NCI-H2107 (cell line): ENCODE data around the gene HDAC10.

Source experiments
- DNase-seq: peaks from one replicate; lab custom pipeline; 2025; lab: John Stamatoyannopoulos, UW

Gene HDAC10

DNA sequence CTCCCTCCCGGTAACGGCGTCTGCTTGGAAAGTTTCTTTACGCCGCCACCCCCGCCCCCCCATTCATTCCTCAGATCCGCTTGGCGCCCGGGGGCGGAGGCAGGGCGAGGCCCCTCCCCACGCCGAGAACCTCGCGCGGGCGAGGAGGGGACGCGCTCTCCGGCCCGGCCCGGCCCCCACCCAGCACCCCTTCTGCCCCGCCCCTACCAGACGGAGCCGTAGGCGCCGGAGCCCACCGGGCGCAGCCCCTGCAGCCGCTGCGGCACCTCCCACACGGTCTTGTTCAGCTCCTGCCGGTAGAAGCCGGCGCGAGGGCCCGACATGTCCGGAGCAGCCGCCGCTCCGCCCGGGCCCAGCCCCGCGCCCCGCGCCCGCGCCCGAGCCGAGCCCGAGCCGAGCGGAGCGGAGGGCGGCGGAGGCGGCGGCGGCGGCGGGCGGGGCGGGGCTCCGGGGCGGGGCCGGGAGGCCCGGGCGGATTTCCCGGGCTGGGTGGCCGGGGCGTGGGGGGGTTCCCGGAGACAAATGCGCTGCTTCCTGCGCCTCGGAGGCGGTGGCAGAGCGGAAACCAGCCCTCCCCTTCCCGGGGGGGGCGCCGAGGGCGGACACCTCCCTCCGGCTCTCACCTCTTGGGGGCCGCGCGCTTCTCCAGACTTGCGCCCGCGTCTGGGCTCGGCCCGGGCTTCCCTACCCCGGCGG lies 19.1 kb upstream of the HDAC10 start, which contains the start of gene MAPK11:
Gene MAPK11 (minus strand): TSS at position 411 of the 696 bp plus-strand sequence. CDS start 88 bp downstream, at position 323.
- no peak for DNase-seq

DNA sequence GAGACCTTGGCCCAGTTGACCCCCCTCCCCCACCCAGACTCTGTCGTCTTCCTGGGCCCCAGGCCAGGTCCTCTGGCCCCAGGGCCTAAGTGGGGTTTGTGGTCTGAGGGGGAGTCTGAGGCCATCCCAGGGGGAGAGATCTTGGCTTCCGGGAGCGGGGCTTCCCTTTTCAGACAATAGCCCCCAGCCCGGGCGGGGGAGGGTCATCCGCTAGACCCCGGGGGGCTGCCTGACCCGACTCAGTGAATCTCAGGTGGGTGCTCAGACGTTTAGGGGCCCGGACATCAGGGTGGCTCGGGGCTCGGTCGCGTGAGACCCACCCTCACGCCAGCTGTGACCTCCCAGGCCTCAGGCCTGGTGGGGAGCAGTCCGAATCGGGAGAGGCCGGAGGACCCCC lies 18.5 kb upstream of the HDAC10 start:
- DNase-seq = no peak

DNA sequence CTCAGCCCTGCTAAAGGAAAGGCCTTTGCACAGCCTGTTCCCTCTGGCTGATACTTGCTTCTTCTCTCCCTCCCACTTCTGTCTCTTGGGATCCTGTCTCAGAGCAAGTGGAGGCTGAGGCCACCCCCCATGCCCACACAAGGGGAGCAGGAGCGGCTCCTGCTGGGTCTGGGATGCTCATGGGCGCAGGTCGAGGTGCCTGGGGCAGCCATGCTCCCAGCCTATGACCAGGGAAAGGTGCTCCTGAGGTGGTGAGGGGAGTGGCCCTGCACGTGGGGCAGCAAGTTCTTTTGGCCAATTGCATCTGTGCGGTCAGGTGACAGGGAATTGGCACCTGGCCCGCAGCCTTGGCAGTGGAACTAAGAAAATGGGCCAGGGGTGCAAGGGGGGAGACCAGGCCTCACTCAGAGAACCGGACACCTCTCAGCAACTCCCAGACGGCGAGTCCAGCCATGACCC lies 17.6 kb upstream of the HDAC10 start:
- no peak for DNase-seq

DNA sequence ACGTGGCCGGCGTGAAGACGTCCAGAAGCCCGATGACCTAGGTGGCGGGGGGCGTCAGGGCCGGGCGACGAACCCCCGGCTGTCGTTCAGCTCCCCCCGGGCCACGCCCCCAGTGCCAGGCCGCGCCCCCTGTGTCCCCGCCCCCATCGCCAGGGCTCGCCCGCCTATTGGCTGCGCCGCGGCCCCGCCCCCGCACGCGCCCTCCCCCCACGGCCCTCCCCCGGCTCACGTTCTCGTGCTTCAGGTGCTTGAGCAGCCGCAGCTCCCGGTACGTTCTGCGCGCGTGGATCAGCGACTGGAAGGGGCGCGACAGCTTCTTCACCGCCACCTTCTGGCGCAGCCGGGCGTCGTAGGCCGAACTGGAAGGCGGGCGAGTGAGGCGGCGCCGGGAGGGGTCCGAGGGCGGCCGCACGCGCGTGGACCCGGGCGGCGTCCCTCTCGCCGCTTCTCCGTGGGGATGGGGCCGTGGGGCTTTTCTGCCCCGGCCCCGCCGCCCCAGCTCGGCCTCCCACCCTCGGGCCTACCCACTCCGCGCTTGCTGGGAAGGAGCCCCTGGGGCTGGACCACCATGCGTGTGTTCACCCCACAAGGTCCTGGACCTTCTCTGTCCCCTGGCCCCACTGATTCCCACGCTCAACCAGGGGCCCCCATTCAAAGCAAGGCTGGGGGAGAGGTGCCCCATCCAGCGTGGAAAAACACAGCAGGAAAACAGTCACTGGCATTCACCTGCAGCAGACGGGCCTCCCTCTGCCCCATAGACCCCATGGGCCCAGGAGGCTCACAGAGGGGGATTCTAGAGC lies 16.7 kb upstream of the HDAC10 start:
- no peak for DNase-seq

DNA sequence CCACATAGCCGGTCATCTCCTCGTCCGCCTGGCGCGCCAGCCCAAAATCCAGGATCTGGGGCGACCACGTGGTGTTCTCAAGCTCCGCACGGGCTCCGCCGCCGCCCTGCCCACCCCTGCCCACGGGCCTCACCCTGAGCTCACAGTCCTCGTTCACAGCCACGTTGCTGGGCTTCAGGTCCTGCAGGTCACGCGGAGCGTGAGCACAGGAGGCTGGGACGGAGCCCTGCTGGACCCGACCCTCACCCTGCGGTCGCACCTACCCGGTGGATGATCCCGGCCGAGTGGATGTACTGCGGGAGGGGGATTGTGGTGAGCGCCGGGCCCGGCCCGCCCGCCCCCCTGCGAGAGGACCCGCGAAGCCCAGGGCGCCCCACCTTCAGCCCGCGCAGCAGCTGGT lies 15.9 kb upstream of the HDAC10 start:
- no peak for DNase-seq

DNA sequence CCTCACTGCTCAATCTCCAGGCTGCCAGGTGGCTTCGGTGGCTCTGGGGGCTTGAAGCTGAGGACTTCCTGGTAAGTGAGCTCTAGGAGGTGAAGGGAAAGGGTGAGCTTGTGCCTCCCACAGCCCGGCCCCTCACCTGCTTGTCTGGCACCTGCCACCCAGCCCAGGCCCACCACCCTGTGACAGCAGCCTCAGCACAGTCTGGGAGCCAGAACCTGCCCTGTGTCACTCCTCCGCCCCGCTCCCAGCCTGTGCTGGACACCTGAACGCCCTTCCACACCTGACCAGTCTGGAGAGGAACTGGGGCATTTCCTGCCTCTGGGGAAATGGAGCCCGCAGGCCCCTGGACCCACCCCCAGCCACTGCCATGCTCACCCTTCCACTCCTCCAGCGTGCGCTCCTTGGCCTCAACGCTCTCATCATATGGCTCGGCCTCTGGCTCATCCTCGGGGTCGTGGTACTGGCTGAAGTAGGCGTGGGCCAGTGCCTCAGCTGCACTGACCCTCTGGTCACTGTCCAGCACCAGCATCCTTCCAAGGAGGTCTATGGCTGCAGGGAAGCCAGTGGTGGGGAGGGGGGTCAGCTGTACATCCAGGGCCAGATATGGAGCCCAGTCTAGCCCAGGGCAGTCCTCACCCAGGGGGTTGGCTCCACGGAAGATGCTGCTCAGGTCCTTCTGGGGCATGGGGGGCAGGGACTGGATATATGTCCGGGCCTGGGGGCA lies 14.0 kb upstream of the HDAC10 start:
- DNase-seq = no peak

DNA sequence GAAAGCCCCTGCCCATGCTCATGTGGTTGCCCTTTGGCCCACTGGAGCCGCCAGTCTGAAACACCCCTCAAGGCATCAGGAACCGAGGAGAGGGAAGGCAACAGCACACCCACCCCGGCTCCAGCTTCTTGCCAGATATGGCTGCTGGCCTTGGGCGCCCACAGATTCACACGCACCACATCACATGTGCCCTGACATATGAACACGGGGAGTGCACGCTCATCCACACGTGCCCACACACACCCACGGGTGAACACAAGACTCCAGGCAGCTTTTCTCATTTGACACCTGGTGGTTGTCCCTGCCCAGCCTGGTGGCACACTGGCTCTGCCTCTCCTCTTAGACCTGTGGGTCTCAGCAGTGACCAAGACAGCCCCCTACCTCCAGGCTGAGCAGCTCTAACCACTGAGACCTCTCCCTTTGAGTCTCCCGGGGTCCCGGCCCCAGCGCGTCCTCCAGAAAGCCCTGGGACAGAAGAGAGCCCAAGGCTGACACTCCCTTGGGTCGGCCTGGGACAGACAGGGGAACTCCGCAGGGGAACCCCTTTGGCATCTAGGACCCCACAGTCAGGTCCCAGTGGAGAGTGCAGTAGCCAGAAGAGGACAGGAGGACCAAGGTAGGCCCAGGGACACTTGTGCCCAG lies 13.2 kb upstream of the HDAC10 start:
- DNase-seq = no peak

DNA sequence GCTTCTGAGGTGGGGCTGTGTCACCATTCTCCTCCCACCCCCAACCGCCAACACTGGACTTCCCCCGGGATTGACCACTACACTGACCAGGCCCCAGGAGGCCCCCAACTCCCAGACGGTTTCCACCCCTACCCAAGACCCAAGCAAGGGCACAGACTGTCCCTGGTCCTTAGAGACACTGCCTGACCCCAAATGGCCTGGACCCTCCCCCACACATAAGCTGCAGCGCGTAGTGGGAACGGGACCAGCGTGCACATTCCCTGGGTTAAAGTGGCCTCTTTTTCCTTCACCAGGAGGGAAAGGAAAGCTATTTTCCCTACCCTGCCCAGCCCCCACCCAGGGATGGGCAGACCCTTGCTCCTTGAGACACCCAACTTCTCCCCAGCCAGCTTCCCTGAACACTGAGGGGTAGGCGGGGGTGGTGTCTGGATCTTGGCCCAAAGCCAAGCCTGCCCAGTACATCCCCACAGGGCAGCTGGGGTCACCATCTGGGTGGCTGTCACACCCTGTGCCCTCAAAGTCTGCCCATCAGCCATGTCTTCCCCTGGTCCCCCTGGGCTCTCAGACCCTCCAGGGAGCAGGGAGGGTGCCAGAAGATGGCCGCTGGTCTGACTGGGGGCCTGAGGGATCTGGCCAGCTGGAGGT lies 12.0 kb upstream of the HDAC10 start:
- no peak for DNase-seq

DNA sequence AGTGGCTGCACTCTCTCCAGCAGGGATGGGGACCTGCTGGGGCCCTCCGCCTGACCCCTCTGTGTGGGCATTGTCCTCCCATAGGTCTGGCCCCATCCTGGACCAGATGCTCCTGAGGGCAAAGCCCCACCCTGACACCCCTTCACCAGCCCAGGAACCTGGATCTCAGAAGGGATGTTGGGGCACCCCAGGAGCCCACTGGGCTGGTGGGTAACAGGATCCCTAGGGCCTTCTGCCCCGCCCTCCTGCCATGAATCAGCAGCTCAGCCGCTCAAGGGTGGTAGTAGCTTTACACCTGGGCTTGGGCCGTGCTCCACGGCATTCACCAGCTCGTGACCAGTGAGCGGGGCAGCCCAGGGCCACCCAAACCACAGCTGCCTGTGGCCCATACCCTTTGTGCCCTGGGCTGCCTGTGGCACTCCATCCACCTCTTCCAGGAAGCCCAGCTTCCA lies 11.4 kb upstream of the HDAC10 start:
- DNase-seq = no peak

DNA sequence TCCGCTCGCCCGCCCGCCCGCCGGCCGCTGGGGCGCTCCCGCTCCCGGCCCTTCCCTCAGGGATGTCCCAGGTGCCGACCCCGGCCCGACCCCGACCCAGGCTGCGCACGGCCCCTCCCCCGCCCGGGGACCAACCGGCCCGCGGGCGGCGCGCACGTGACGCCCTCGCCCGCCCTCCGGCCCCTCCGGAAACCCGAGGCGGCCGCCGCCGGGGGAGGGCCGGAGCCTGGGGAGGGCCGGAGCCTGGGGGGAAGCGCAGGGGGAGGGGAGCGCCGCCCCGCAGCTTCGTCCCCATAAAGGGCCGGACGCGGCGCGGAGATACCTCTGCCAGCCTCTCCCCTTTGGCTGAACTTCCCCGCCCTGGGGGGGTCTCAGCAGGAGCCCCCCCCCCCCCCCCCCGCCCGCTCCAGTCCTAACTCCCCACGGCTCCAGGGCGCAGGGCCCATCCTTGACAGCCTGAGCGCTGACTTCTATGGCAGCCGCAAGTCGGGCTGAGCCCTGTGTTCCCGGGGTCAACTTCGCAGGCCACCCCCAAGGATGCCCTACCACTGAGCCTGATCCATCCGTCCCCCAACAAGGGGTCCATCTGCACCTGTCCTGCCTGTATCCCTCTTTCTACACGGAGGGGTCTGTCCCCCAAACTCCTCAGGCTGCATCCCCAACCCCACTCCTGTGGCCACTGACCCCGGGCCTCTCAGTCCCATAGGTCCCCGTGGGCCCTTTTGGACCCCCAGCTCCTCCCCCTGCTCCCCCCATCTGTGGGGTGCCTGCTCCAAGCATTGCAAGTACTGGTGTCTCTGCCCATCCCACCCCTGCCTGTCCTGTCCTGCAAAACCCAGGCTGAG lies 10.8 kb upstream of the HDAC10 start, which contains the start of gene MAPK12:
Gene MAPK12 (minus strand): TSS at position 69 of the 845 bp plus-strand sequence. CDS start 174 bp downstream, outside the sequence.
- no peak for DNase-seq

DNA sequence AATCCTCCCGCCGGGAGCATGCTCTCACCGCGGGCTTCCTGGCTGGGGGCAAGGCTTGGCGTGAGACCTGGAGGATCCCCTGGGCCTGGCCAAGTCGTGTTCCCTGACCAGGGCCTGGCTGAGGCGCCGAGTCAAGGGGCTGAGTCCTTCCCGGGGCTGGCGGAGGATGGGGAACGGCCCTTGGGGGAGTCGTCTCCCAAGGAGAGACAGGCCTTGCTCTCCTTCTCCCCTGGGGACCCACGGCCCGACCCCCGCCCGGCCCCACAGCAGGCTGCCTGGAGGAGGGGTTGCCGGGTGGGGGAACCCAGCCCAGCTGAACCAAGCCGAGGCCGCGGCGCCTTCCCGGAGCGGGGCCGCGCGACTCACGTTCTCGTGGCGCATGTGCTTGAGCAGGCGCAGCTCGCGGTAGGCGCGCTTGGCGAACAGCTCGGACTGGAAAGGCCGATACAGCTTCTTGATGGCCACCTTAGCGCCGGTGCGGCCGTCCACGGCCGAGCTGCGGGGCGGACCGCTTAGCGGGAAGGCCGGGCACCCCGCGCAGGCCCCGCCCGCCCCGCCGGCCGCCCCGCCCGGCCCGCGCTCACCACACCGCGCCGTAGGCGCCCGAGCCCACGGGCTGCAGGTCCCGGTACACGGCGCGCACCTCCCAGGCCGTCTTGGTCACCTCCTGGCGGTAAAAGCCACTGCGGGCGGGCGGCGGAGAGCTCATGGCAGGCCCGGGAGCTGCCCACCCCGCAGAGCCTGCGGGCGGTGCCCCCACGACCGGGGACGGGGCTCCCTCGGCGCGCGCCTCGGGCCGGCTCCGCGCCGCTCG lies 9.9 kb upstream of the HDAC10 start:
- no peak for DNase-seq

DNA sequence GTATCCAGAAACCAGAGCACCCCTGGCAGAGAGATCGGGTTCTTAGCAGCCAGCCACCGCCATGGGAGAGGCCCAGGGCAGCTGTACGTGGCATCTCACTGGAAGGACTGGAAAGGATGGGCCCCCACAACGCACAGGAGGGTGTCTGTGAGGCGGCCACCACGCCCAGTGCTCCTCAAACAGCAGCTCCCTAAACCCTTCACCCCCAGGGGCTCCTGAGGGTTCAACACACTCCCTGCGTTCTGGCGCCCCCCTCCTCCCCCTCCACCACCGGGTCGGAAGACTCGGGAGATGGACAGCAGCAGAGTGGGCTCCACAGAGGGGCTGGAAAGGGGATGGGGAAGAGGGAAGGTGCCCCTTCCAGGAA lies 9.4 kb upstream of the HDAC10 start:
- DNase-seq = no peak

DNA sequence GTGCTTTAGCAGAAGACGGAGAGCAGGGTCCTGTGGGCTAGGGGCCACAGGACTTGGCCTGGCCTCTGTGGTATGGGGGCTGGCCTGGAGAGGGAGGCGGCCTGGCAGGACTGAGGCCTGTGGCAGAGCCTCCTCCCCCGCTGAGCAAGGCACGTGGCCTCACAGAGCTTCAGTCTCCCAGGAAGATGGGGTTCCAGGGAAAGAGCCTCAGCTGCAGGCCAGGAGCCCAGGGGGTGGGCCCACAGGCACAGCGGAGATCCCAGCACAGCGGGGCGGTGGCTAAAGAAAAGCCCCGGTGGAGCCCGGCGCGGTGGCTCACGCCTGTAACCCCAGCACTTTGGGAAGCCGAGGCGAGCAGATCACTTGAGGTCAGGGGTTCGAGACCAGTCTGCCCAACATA lies 8.2 kb upstream of the HDAC10 start:
- no peak for DNase-seq

DNA sequence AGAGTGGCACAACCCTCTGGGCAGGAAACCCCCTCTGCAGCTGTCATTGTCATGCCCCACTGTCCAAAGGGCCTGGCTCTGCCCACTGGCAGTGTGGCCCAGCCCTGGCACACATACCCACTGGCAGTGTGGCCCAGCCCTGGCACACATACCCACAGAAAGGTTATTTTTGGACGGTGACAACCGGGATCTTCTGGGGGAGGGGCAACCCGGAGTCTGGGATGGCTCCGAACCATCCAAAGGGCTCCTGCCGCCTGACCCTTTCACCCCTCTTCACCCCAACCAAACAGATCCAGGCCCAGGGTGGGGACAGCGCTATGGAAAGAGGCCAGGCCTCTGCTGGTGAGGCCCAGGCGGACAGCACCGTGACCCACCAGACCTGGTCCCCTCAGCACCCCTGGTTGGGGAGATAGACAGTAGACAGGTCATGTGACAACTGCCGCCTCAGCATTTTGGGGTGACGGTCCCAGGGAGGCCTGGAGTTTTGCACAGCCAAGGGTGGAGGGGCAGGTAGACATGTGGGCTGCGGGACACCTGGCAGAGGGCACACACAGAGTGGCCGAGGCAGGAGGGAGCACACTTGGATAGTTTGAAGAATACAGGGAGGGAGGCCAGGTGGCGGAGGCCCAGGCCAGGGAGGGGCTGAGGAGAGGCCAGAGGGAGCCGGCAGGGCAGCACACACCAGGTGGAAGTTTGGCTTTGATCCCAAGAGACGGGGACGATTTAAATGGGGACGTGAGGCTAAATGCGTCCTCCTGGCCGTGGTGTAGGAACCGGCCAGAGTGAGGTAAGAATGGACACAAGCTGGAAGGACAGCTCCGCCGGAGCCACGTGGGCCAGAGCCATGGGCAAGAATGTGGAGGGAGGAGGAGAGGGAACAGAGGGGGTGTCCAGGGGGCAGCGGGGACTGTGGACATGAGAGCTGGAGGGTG lies 7.6 kb upstream of the HDAC10 start:
- no peak for DNase-seq

DNA sequence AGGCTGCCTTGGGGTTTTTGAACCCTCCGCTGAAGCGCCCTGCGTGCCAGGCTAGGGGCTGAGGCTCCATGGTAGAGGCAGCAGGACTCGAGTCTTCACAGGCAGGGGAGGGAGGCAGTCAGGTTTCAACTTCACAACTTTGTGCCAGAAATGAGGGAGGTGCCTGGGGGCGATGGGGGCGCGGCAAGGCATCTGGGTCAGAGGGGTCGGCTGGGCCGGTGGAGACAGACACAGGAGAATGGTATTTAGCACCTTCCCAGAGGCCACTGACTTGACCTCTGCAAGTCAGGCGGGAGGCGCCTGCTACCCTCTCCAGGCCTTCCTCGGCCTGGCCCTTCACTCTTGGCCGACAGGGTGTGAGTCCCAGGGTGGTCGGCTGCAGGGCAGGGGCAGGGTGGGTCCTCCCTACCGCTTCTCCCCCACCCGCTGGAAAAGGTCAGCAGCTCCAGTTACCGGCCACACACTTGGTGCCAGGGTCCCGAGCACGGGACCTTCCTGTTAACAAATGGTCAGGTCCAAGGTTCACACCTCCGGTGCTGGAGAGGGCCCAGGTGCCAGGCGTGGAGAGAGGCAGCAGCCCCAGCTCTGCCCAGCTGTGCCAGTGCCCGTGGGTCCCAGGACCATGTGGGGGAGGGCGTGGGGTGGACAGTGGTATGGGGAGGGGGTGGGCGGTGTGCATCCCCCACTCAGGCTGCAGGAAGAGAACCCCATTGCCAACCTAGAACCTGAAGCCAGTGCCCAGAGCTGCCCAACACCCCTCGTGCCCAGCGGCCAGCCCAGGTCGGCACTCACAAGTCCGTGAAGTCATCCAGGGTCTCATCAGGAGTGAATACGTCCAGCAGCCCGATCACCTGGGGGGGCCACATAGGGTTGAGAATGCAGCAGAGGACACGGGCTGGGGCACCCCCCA lies 6.6 kb upstream of the HDAC10 start:
- DNase-seq = no peak

DNA sequence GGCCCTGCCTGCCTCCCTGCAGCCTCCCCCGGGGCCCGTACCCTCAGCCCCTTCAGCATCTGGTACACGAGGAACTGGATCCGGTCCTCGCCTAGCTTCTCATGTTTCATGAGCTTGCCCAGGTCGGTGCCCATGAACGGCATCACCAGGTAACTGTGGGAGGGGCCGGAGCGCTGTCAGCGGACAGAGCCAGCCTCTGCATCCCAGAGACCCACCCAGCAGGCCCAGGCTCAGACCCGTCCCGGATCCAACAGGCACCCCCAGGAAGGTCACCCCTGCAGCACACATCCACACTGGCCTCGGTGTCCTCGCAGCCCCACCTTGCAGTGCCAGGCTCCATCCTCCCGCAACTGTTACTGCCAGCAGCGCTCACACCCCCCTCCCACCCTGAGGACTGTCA lies 6.0 kb upstream of the HDAC10 start:
- DNase-seq = no peak

DNA sequence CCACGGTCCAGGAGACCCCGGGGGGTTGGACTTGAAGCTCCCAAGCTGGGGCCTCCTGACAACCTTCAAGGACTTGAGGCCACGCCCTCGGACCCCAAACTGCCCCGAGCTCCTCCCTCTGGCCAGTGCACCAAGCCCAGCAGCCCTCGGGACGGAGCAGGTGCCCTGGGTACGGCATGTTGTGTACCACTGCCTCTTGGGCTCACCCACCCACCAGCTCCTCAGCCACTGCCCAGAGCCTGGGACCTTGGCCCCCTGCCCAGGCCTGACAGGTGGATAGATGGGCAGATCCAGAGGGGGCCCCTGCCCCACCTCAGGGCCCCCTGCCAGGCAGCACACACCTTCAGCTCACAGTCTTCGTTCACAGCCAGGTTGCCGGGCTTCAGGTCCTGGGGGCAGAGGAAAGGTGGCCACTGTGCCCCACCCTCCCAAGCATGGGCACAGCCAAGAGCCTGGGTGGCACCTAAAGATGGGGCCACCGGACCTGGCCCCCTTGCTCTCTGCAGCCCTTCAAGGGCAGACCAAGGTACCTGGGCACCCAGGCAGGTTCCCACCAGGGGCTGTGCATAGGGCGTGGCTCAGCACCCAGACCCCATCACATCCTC lies 5.3 kb upstream of the HDAC10 start:
- no peak for DNase-seq
